K562 (cell line): ENCODE data around the gene ADCY4. TPM values are rescaled to one million over a fixed set of nuclear protein-coding genes. Genes with fewer than 3 reads are reported as not detected.

Experiments used
- CTBP1 ChIP-seq: fragments of 450-650 bp; IDR thresholded peaks from 2 replicates; pipeline ENCODE4 v1.6.1; 2016; ENCODE audit warnings: borderline replicate concordance
- GATAD2B ChIP-seq: fragments of 450-650 bp; IDR thresholded peaks from 2 replicates; pipeline ENCODE4 v1.6.1; 2017; ENCODE audit warnings: mild to moderate bottlenecking, borderline replicate concordance
- HCFC1 ChIP-seq: IDR thresholded peaks from 2 replicates; pipeline ENCODE4 v1.6.1; 2012; ENCODE audit warnings: low read depth, low read length, improper control_type of control experiment
- HNRNPUL1 ChIP-seq: fragments of 200-400 bp; formaldehyde crosslinking; IDR thresholded peaks from 2 replicates; pipeline ENCODE4 v1.6.1; 2017; ENCODE audit warnings: low read length
- HSF4 ChIP-seq: fragments of 250-450 bp; sonication (Bioruptor Pico); IDR thresholded peaks from 2 replicates; pipeline ENCODE4 v2.1.2; 2022; ENCODE audit warnings: mild to moderate bottlenecking, moderate library complexity, borderline replicate concordance
- LARP7 ChIP-seq: fragments of 450-650 bp; IDR thresholded peaks from 2 replicates; pipeline ENCODE4 v1.6.1; 2016
- MAZ ChIP-seq, 2 experiments: fragments of 450-650 bp in 1 of 2; sonication (generic) in 1 of 2; formaldehyde crosslinking; IDR thresholded peaks in 1 of 2; conservative IDR thresholded peaks in 1 of 2; 2 replicates each; pipeline versions ENCODE4 v1.4.0 to v1.5.0; 2020; ENCODE audit warnings: mild to moderate bottlenecking in 1 of 2, missing genetic modification reagents in 1 of 2
- PHB2 ChIP-seq: fragments of 450-650 bp; IDR thresholded peaks from 2 replicates; pipeline ENCODE4 v1.6.1; 2017; ENCODE audit warnings: low read depth
- SAFB2 ChIP-seq: fragments of 200-400 bp; formaldehyde crosslinking; IDR thresholded peaks from 2 replicates; pipeline ENCODE4 v1.6.1; 2018; ENCODE audit warnings: borderline replicate concordance, low read length, low read depth, moderate library complexity; ENCODE audit not compliant: severe bottlenecking
- ZNF3 ChIP-seq: fragments of 250-450 bp; sonication (Bioruptor Pico); IDR thresholded peaks from 2 replicates; pipeline ENCODE4 v1.5.0; 2021; ENCODE audit warnings: mild to moderate bottlenecking, moderate library complexity
- polyA plus RNA-seq, 8 experiments: library from polyadenylated mRNA; depleted of rRNA in 4 of 8; stranded (reverse) in 5 of 8; unstranded in 3 of 8; fragments of >200 nt; fragmentation: Nextera tagmentation in 2 of 8; fragmentation: Illumina TruSeq in 1 of 8; extraction: Ambion mirVana in 2 of 8; extraction: Trizol in 1 of 8; gene quantifications; 2 replicates each; pipeline versions ENCODE4 v1.2.1 to v1.2.3, GENCODE V29; 2011 to 2014; ENCODE audit warnings: inconsistent platforms in 1 of 8, missing spikeins in 1 of 8
- total RNA-seq, 7 experiments: library from RNA; depleted of rRNA in 6 of 7; stranded (reverse); fragments of >200 nt in 6 of 7; fragmentation: Illumina TruSeq in 2 of 7; extraction: Trizol in 2 of 7; gene quantifications; 2 replicates each; pipeline versions ENCODE4 v1.2.1 to v1.2.3, GENCODE V29; 2011 to 2021; ENCODE audit warnings: low replicate concordance in 1 of 7
- TF ChIP-seq, protein P1 (sequence below), 2 experiments: fragments of 450-650 bp; formaldehyde crosslinking in 1 of 2; IDR thresholded peaks; 2 replicates each; pipeline versions ENCODE4 v1.4.0 to v1.6.1; 2014 to 2020; ENCODE audit warnings: mild to moderate bottlenecking in 2 of 2, borderline replicate concordance in 1 of 2, low read depth in 1 of 2
- TF ChIP-seq, protein P2 (sequence below): fragments of 250-450 bp; sonication (Bioruptor Pico); IDR thresholded peaks from 2 replicates; pipeline ENCODE4 v1.8.0; 2022; ENCODE audit warnings: inconsistent platforms
- TF ChIP-seq, protein P3 (sequence below), 2 experiments: fragments of 450-650 bp in 1 of 2; sonication (generic) in 1 of 2; formaldehyde crosslinking in 1 of 2; IDR thresholded peaks in 1 of 2; conservative IDR thresholded peaks in 1 of 2; 2 replicates each; pipeline versions ENCODE4 v1.6.1 to v1.8.1; 2016 to 2023; ENCODE audit warnings: mild to moderate bottlenecking in 2 of 2, moderate library complexity in 2 of 2, inconsistent platforms in 1 of 2, missing genetic modification reagents in 1 of 2
- TF ChIP-seq, protein P4 (sequence below), 2 experiments: fragments of 450-650 bp; conservative IDR thresholded peaks; 2 replicates each; pipeline ENCODE4 v1.6.1; 2017; ENCODE audit warnings: mild to moderate bottlenecking in 2 of 2, moderate library complexity in 2 of 2

ADCY4 gene
- total and polyA plus RNA-seq, 9 of the 15 experiments (the other 6 are each of a cell fraction or from before 2014, with no cell fraction given), result 0.04 to 0.31 (median 0.15) TPM; not detected in 2

DNA sequence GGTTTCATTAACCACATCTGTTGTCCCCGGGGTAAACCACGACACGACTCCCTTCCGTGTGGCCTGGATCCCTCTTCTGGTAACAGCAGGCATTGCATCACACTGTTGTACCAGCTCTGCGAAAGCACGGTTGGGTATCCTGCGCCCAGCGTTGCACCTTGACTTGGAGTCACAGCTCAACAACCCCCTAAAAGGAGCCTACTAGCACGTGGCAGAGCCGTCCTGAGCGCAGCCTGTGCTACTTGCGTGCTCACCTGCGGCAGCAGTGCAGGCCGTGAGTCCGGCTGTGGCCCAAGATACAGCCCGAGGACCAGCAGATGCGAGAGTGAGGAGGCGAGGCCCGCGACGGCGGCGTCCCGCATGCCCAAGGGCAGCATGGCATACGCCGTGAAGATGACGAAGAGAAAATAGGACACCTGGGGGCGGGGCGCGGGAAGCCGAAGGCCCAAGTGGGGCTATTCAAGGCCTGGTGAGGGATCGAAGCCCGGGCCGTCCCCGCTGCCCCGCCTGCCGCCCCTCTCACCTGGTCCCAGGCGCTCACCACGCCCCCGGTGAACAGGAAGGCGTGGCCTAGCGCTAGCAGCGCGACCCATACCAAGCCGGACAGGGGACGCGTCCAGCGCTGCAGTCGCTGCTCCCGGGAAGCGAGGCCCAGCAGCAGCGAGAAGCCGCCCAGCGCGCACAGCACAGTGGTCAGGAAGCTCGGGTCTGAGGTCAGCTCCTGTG lies 2.4 kb downstream of the ADCY4 start (continued):
- TF ChIP-seq, protein P1, sequence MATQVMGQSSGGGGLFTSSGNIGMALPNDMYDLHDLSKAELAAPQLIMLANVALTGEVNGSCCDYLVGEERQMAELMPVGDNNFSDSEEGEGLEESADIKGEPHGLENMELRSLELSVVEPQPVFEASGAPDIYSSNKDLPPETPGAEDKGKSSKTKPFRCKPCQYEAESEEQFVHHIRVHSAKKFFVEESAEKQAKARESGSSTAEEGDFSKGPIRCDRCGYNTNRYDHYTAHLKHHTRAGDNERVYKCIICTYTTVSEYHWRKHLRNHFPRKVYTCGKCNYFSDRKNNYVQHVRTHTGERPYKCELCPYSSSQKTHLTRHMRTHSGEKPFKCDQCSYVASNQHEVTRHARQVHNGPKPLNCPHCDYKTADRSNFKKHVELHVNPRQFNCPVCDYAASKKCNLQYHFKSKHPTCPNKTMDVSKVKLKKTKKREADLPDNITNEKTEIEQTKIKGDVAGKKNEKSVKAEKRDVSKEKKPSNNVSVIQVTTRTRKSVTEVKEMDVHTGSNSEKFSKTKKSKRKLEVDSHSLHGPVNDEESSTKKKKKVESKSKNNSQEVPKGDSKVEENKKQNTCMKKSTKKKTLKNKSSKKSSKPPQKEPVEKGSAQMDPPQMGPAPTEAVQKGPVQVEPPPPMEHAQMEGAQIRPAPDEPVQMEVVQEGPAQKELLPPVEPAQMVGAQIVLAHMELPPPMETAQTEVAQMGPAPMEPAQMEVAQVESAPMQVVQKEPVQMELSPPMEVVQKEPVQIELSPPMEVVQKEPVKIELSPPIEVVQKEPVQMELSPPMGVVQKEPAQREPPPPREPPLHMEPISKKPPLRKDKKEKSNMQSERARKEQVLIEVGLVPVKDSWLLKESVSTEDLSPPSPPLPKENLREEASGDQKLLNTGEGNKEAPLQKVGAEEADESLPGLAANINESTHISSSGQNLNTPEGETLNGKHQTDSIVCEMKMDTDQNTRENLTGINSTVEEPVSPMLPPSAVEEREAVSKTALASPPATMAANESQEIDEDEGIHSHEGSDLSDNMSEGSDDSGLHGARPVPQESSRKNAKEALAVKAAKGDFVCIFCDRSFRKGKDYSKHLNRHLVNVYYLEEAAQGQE (IDR thresholded peaks at IDR 0.05; ENCODE audit: borderline replicate concordance), result no peak; the same call in 1 of the 2 replicates
- TF ChIP-seq, protein P1 (CRISPR knock-in tag; IDR thresholded peaks at IDR 0.05; ENCODE audit: low read depth), result no peak
- no peak for TF ChIP-seq HCFC1
- TF ChIP-seq, protein P2, sequence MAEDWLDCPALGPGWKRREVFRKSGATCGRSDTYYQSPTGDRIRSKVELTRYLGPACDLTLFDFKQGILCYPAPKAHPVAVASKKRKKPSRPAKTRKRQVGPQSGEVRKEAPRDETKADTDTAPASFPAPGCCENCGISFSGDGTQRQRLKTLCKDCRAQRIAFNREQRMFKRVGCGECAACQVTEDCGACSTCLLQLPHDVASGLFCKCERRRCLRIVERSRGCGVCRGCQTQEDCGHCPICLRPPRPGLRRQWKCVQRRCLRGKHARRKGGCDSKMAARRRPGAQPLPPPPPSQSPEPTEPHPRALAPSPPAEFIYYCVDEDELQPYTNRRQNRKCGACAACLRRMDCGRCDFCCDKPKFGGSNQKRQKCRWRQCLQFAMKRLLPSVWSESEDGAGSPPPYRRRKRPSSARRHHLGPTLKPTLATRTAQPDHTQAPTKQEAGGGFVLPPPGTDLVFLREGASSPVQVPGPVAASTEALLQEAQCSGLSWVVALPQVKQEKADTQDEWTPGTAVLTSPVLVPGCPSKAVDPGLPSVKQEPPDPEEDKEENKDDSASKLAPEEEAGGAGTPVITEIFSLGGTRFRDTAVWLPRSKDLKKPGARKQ (CRISPR knock-in tag), result no peak
- TF ChIP-seq LARP7, result no peak
- TF ChIP-seq CTBP1, result peak; percentile 63; the same call in 1 of the 2 replicates
- no peak for TF ChIP-seq HSF4 (CRISPR knock-in tag)
- TF ChIP-seq ZNF3 (CRISPR knock-in tag), result no peak
- TF ChIP-seq, protein P3, sequence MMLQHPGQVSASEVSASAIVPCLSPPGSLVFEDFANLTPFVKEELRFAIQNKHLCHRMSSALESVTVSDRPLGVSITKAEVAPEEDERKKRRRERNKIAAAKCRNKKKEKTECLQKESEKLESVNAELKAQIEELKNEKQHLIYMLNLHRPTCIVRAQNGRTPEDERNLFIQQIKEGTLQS (IDR thresholded peaks at IDR 0.05), result peak; percentile 55; the same call in 1 of the 2 replicates
- TF ChIP-seq, protein P3 (CRISPR knock-in tag; conservative IDR thresholded peaks at IDR 0.05), result no peak
- TF ChIP-seq SAFB2, result no peak
- TF ChIP-seq GATAD2B, result no peak
- no peak for TF ChIP-seq HNRNPUL1
- TF ChIP-seq PHB2, result no peak
- TF ChIP-seq MAZ (CRISPR knock-in tag; conservative IDR thresholded peaks at IDR 0.05 in 1 of 2, IDR thresholded peaks at IDR 0.05 in 1 of 2), result no peak
- TF ChIP-seq, protein P4, sequence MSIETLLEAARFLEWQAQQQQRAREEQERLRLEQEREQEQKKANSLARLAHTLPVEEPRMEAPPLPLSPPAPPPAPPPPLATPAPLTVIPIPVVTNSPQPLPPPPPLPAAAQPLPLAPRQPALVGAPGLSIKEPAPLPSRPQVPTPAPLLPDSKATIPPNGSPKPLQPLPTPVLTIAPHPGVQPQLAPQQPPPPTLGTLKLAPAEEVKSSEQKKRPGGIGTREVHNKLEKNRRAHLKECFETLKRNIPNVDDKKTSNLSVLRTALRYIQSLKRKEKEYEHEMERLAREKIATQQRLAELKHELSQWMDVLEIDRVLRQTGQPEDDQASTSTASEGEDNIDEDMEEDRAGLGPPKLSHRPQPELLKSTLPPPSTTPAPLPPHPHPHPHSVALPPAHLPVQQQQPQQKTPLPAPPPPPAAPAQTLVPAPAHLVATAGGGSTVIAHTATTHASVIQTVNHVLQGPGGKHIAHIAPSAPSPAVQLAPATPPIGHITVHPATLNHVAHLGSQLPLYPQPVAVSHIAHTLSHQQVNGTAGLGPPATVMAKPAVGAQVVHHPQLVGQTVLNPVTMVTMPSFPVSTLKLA (conservative IDR thresholded peaks at IDR 0.05), result peak in 1 of 2 experiments; percentile 14; a peak in 1 of 4 replicates
